ENCODE data around the gene NOD2. TPM values are rescaled to one million over a fixed set of nuclear protein-coding genes. Genes with fewer than 3 reads are reported as not detected.

The NOD2 gene
- total RNA-seq, 4 donors from 2014 or later, result 10.5 to 28.1 (median 21.6) TPM

DNA sequence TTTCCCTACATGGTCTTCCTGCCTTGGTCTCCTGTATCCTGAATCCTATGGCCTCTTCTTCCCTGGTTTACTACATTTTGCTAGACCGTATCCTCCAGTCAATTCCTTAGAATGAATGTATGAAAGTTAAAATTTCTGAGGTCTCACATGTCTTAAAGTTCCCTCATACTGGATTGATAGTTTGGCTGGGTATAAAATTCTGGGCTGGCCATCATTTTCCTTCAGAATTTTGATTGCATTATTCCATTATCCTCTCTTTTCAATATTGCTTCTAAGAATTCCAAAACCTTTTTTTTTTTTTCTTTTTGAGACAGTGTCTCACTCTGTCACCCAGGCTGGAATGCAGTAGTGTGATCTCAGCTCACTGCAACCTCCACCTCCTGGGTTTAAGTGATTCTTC is 10.8 kb downstream of the NOD2 start:
- Histone ChIP-seq H3K9me3 (peaks cover 0 to 13% (median 11%) of the 10 kb centered on the region in 3 donors), H3K27me3 (no peaks in the 10 kb centered on the region), H3K4me3 (no peak overlapping the region), H3K27ac (peak overlapping the region in 1 of 4 donors; percentile 78), H3K4me1 (peaks cover 8 to 63% (median 25%) of the 10 kb centered on the region in 3 donors), H3K36me3 (peaks cover 0 to 10% (median 0%) of the 10 kb centered on the region in 3 donors)
- intact Hi-C loops (cut with DNase I), result no loop called here
- DNase-seq, result no peak
- 87 to 100% methylated on average over 1 of the region's 1 CpG for WGBS, 2 donors
- TF ChIP-seq POLR2A (IDR thresholded peaks at IDR 0.05) (no peak), CTCF (IDR thresholded peaks at IDR 0.05) (no peak)

GRCh38 chr16:50705436-50706110 is 12.2 kb downstream of the NOD2 start:
- H3K27me3 ChIP-seq, result no peaks in the 10 kb centered on the region
- H3K4me1 ChIP-seq, result peaks cover 0 to 58% (median 16%) of the 10 kb centered on the region in 3 donors
- H3K27ac ChIP-seq, result peak overlapping the region; percentile 67 to 84 (median 77)
- no peak for DNase-seq
- TF ChIP-seq POLR2A (IDR thresholded peaks at IDR 0.05), result no peak
- no peak for TF ChIP-seq CTCF (IDR thresholded peaks at IDR 0.05)
- H3K9me3 ChIP-seq, result peaks cover 0 to 13% (median 11%) of the 10 kb centered on the region in 3 donors
- intact Hi-C loops (cut with DNase I), result no loop called here
- 58 to 63% methylated on average over 4 to 5 of the region's 5 CpGs for WGBS, 2 donors
- H3K4me3 ChIP-seq, result no peak overlapping the region
- H3K36me3 ChIP-seq, result peaks cover 0 to 13% (median 0%) of the 10 kb centered on the region in 3 donors

DNA sequence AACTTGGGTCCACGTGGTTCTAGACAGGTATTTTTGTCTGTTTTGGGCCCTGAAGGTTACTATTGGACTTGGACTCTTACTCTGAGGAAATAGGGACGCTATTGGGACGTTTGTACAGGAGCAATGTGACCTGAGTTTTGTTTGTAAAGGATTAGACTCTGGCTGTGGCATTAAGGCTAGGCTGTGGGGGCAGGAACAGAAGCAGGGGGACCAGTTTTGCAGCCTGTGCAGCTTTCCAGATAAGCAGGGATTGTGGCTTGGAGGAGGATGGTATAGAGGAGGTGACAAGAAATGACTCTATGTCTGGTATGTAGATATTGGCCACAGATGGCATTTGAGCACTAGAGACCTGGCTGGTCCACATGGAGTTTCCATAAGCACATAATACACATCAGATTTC is 12.8 kb downstream of the NOD2 start:
- no peak for TF ChIP-seq CTCF (IDR thresholded peaks at IDR 0.05)
- WGBS, 2 donors, result 15 to 35% methylated on average over 3 of the region's 3 CpGs
- Histone ChIP-seq H3K4me1 (peaks cover 0 to 61% (median 16%) of the 10 kb centered on the region in 3 donors), H3K27ac (peak overlapping the region; percentile 67 to 84 (median 77)), H3K36me3 (peaks cover 0 to 15% (median 0%) of the 10 kb centered on the region in 3 donors), H3K4me3 (no peak overlapping the region), H3K27me3 (no peaks in the 10 kb centered on the region), H3K9me3 (peaks cover 0 to 13% (median 11%) of the 10 kb centered on the region in 3 donors)
- intact Hi-C loops (cut with DNase I), result no loop called here
- no peak for DNase-seq

- intact Hi-C loops (cut with DNase I), result no loop called here
- TF ChIP-seq POLR2A (IDR thresholded peaks at IDR 0.05), result no peak
- TF ChIP-seq CTCF (IDR thresholded peaks at IDR 0.05), result no peak
- no peak overlapping the region for H3K4me3 ChIP-seq
- H3K27ac ChIP-seq, result peak overlapping the region; percentile 63 to 84 (median 70)
- peaks cover 0 to 64% (median 20%) of the 10 kb centered on the region in 3 donors for H3K4me1 ChIP-seq
- H3K27me3 ChIP-seq, result no peaks in the 10 kb centered on the region
- 69 to 81% methylated on average over 10 of the region's 10 CpGs for WGBS, 2 donors
- no peak for DNase-seq
- H3K9me3 ChIP-seq, result peaks cover 0 to 13% (median 11%) of the 10 kb centered on the region in 3 donors
- H3K36me3 ChIP-seq, result peaks cover 0 to 28% (median 0%) of the 10 kb centered on the region in 3 donors
These were observed 15.1 kb downstream of the NOD2 start for GRCh38 chr16:50708373-50709060.
